ENCODE measurements around the gene UNC5B. TPM values are rescaled to one million over a fixed set of nuclear protein-coding genes. Genes with fewer than 3 reads are reported as not detected.

UNC5B gene
- total and polyA plus RNA-seq, 2 experiments from 2014 or later, result 2.7 to 6.5 TPM

- H3K27me3 ChIP-seq (replicated peaks; ENCODE audit: insufficient read depth), result no peaks in the 10 kb centered on the region
- H3K4me1 ChIP-seq (ENCODE audit: insufficient read depth), result no peaks in the 10 kb centered on the region
- H3K79me2 ChIP-seq (ENCODE audit: insufficient read depth), result no peaks in the 10 kb centered on the region
- no peak overlapping the region for H3K4me3 ChIP-seq
- H3K9me3 ChIP-seq (ENCODE audit: low read depth), result no peaks in the 10 kb centered on the region
- H3K36me3 ChIP-seq (ENCODE audit: low read depth), result no peaks in the 10 kb centered on the region
- in situ Hi-C loops (cut with MboI), result no loop called here
- TF ChIP-seq EZH2phosphoT487 (IDR thresholded peaks at IDR 0.05; ENCODE audit: insufficient read depth, low read depth) (no peak), EZH2 (IDR thresholded peaks at IDR 0.05; ENCODE audit: insufficient read depth, poor library complexity, severe bottlenecking) (no peak)
- no peak overlapping the region for H3K27ac ChIP-seq
- H2AFZ ChIP-seq, result no peak overlapping the region
- no peak overlapping the region for H3K9ac ChIP-seq
- no peaks in the 10 kb centered on the region for H3K9me2 ChIP-seq (ENCODE audit: insufficient read depth)
- H4K20me1 ChIP-seq (ENCODE audit: insufficient read depth), result no peaks in the 10 kb centered on the region
- no peak overlapping the region for H3K4me2 ChIP-seq (ENCODE audit: unreplicated experiment)
- WGBS, 2 experiments (ENCODE audit: low coverage in 1 of 2, low lambda C conversion rate in 2 of 2, missing lambda C conversion rate in 2 of 2), result 49 to 52% methylated on average over 4 of the region's 4 CpGs
- no peak for DNase-seq
- no peaks in the 10 kb centered on the region for H3F3A ChIP-seq (ENCODE audit: insufficient read depth)
These were observed 90.1 kb downstream of the UNC5B start for GRCh38 chr10:71302451-71302850.

- Histone ChIP-seq H3K9ac (no peak overlapping the region), H2AFZ (no peak overlapping the region), H3K36me3 (ENCODE audit: low read depth) (no peaks in the 10 kb centered on the region), H3K9me3 (ENCODE audit: low read depth) (no peaks in the 10 kb centered on the region), H3K4me1 (ENCODE audit: insufficient read depth) (no peaks in the 10 kb centered on the region), H3K9me2 (ENCODE audit: insufficient read depth) (no peaks in the 10 kb centered on the region), H4K20me1 (ENCODE audit: insufficient read depth) (no peaks in the 10 kb centered on the region), H3K27ac (no peak overlapping the region), H3K79me2 (ENCODE audit: insufficient read depth) (no peaks in the 10 kb centered on the region), H3K27me3 (replicated peaks; ENCODE audit: insufficient read depth) (no peaks in the 10 kb centered on the region), H3K4me2 (ENCODE audit: unreplicated experiment) (no peak overlapping the region), H3K4me3 (no peak overlapping the region), H3F3A (ENCODE audit: insufficient read depth) (no peaks in the 10 kb centered on the region)
- WGBS, 2 experiments (ENCODE audit: low coverage in 1 of 2, low lambda C conversion rate in 2 of 2, missing lambda C conversion rate in 2 of 2), result 25% methylated on average over 8 of the region's 8 CpGs
- DNase-seq, result peak; percentile 69
- in situ Hi-C loops (cut with MboI), result no loop called here
- no peak for TF ChIP-seq EZH2 (IDR thresholded peaks at IDR 0.05; ENCODE audit: insufficient read depth, poor library complexity, severe bottlenecking)
- TF ChIP-seq EZH2phosphoT487 (IDR thresholded peaks at IDR 0.05; ENCODE audit: insufficient read depth, low read depth), result no peak
These were observed 90.7 kb downstream of the UNC5B start for GRCh38 chr10:71302874-71303568.

GRCh38 chr10:71303569-71303907, 91.2 kb downstream of the UNC5B start:
- Histone ChIP-seq H3K9ac (no peak overlapping the region), H3K27ac (no peak overlapping the region), H2AFZ (no peak overlapping the region), H3K4me1 (ENCODE audit: insufficient read depth) (no peaks in the 10 kb centered on the region), H3K4me2 (ENCODE audit: unreplicated experiment) (no peak overlapping the region), H3K4me3 (no peak overlapping the region), H3K36me3 (ENCODE audit: low read depth) (no peaks in the 10 kb centered on the region), H3K79me2 (ENCODE audit: insufficient read depth) (no peaks in the 10 kb centered on the region), H3K9me2 (ENCODE audit: insufficient read depth) (no peaks in the 10 kb centered on the region), H3F3A (ENCODE audit: insufficient read depth) (no peaks in the 10 kb centered on the region), H3K27me3 (replicated peaks; ENCODE audit: insufficient read depth) (no peaks in the 10 kb centered on the region), H3K9me3 (ENCODE audit: low read depth) (no peaks in the 10 kb centered on the region), H4K20me1 (ENCODE audit: insufficient read depth) (no peaks in the 10 kb centered on the region)
- no peak for DNase-seq
- in situ Hi-C loops (cut with MboI), result no loop called here
- 0% methylated on average over 1 of the region's 1 CpG for WGBS, 2 experiments (ENCODE audit: low coverage in 1 of 2, low lambda C conversion rate in 2 of 2, missing lambda C conversion rate in 2 of 2)
- TF ChIP-seq EZH2phosphoT487 (IDR thresholded peaks at IDR 0.05; ENCODE audit: insufficient read depth, low read depth), result no peak
- TF ChIP-seq EZH2 (IDR thresholded peaks at IDR 0.05; ENCODE audit: insufficient read depth, poor library complexity, severe bottlenecking), result no peak

GRCh38 chr10:71304914-71305313, 92.5 kb downstream of the UNC5B start:
- Histone ChIP-seq H3K27ac (no peak overlapping the region), H3K79me2 (ENCODE audit: insufficient read depth) (no peaks in the 10 kb centered on the region), H3K4me1 (ENCODE audit: insufficient read depth) (no peaks in the 10 kb centered on the region), H3K27me3 (replicated peaks; ENCODE audit: insufficient read depth) (no peaks in the 10 kb centered on the region), H2AFZ (no peak overlapping the region), H3K4me2 (ENCODE audit: unreplicated experiment) (no peak overlapping the region), H3K4me3 (no peak overlapping the region), H3K9me3 (ENCODE audit: low read depth) (no peaks in the 10 kb centered on the region), H4K20me1 (ENCODE audit: insufficient read depth) (no peaks in the 10 kb centered on the region), H3F3A (ENCODE audit: insufficient read depth) (no peaks in the 10 kb centered on the region), H3K9ac (no peak overlapping the region), H3K36me3 (ENCODE audit: low read depth) (no peaks in the 10 kb centered on the region), H3K9me2 (ENCODE audit: insufficient read depth) (no peaks in the 10 kb centered on the region)
- TF ChIP-seq EZH2phosphoT487 (IDR thresholded peaks at IDR 0.05; ENCODE audit: insufficient read depth, low read depth), result no peak
- WGBS, 2 experiments (ENCODE audit: low coverage in 1 of 2, low lambda C conversion rate in 2 of 2, missing lambda C conversion rate in 2 of 2), result 52 to 56% methylated on average over 6 of the region's 6 CpGs
- no peak for DNase-seq
- in situ Hi-C loops (cut with MboI), result no loop called here

GRCh38 chr10:71306979-71307378, 94.6 kb downstream of the UNC5B start:
- Histone ChIP-seq H3K4me2 (ENCODE audit: unreplicated experiment) (no peak overlapping the region), H2AFZ (no peak overlapping the region), H3K36me3 (ENCODE audit: low read depth) (no peaks in the 10 kb centered on the region), H3F3A (ENCODE audit: insufficient read depth) (no peaks in the 10 kb centered on the region), H3K9ac (no peak overlapping the region), H3K9me2 (ENCODE audit: insufficient read depth) (no peaks in the 10 kb centered on the region), H3K27me3 (replicated peaks; ENCODE audit: insufficient read depth) (no peaks in the 10 kb centered on the region; the same call in 1 of the 2 replicates), H3K4me1 (ENCODE audit: insufficient read depth) (no peaks in the 10 kb centered on the region), H3K9me3 (ENCODE audit: low read depth) (no peaks in the 10 kb centered on the region), H3K79me2 (ENCODE audit: insufficient read depth) (no peaks in the 10 kb centered on the region), H4K20me1 (ENCODE audit: insufficient read depth) (no peaks in the 10 kb centered on the region), H3K27ac (no peak overlapping the region), H3K4me3 (no peak overlapping the region)
- DNase-seq, result no peak
- in situ Hi-C loops (cut with MboI), result no loop called here
- 66 to 79% methylated on average over 3 of the region's 3 CpGs for WGBS, 2 experiments (ENCODE audit: low coverage in 1 of 2, low lambda C conversion rate in 2 of 2, missing lambda C conversion rate in 2 of 2)
- no peak for TF ChIP-seq EZH2 (IDR thresholded peaks at IDR 0.05; ENCODE audit: insufficient read depth, poor library complexity, severe bottlenecking)
